Uterus (tissue), 4 donors: ENCODE data around the gene RABAC1. TPM values are rescaled to one million over a fixed set of nuclear protein-coding genes. Genes with fewer than 3 reads are reported as not detected.
A peak's percentile ranks its signal among the peaks of the same experiment; 100 is the strongest.

Experiments used
- DNase-seq, 2 donors: peaks; one replicate each; pipeline ENCODE4 v3.0.0-alpha.2; 2019 to 2020
- H3K27ac ChIP-seq, 2 donors: fragments of 200-600 bp; sonication (generic); 1 replicate in 1 of 2; 2 replicates in 1 of 2; pipeline ENCODE4 v1.5.1; 2016 to 2018
- H3K27me3 ChIP-seq, 2 donors: fragments of 200-600 bp; sonication (generic); one replicate each; pipeline ENCODE4 v1.5.1; 2018 to 2019; ENCODE audit warnings: control low read depth in 1 of 2
- H3K36me3 ChIP-seq, 2 donors: fragments of 200-600 bp; sonication (generic); one replicate each; pipeline ENCODE4 v1.5.1; 2019; ENCODE audit warnings: control low read depth in 1 of 2
- H3K4me1 ChIP-seq, 2 donors: fragments of 200-600 bp; sonication (generic); one replicate each; pipeline ENCODE4 v1.5.1; 2018 to 2019; ENCODE audit warnings: control low read depth in 1 of 2
- H3K4me3 ChIP-seq, 2 donors: fragments of 200-600 bp; sonication (generic); 1 replicate in 1 of 2; 2 replicates in 1 of 2; pipeline ENCODE4 v1.5.1; 2018 to 2019; ENCODE audit warnings: mild to moderate bottlenecking in 1 of 2
- H3K9me3 ChIP-seq, 2 donors: fragments of 200-600 bp; sonication (generic); one replicate each; pipeline ENCODE4 v1.5.1; 2019; ENCODE audit warnings: control low read depth in 1 of 2
- CTCF ChIP-seq, 4 experiments: fragments of 200-600 bp in 2 of 4; fragments of 450-650 bp in 2 of 4; sonication (generic) in 2 of 4; IDR thresholded peaks; one replicate each; pipeline ENCODE4 v1.5.1; 2016 to 2019; ENCODE audit warnings: antibody characterized with exemption in 4 of 4, mild to moderate bottlenecking in 2 of 4, moderate library complexity in 1 of 4
- POLR2A ChIP-seq, 2 donors: fragments of 450-650 bp; IDR thresholded peaks; one replicate each; pipeline ENCODE4 v1.6.1; 2016; ENCODE audit warnings: antibody characterized with exemption in 2 of 2, mild to moderate bottlenecking in 1 of 2, moderate library complexity in 1 of 2
- intact Hi-C: fragments of 100-400 bp; cut with DNase I; formaldehyde crosslinking; loops from one replicate; pipeline ENCODE4 v1.15.1; 2023; ENCODE audit warnings: low total_unique reads
- total RNA-seq, 4 donors: library from RNA; depleted of rRNA in 3 of 4; stranded (reverse); fragments of >200 nt in 3 of 4; gene quantifications; one replicate each; pipeline versions ENCODE4 v1.1.0 to v1.2.4, GENCODE V29; 2014 to 2023
- donor health status: DM: yes; HTN: yes; CAD: no.

RABAC1 gene
- total RNA-seq, 4 donors from 2014 or later = 83.0 to 223 (median 178) TPM

- Histone ChIP-seq H3K27ac (no peak overlapping the region), H3K4me3 (no peak overlapping the region), H3K4me1 (peaks cover 0 to 7% of the 10 kb centered on the region in 2 donors), H3K36me3 (no peaks in the 10 kb centered on the region), H3K27me3 (peaks cover 3 to 18% of the 10 kb centered on the region in 2 donors), H3K9me3 (no peaks in the 10 kb centered on the region)
- TF ChIP-seq POLR2A (IDR thresholded peaks at IDR 0.05) (no peak), CTCF (IDR thresholded peaks at IDR 0.05) (no peak)
- intact Hi-C loops = no loop called here
- no peak for DNase-seq
Measured at GRCh38 chr19:41945135-41945766, 13.9 kb downstream of the RABAC1 start.

GRCh38 chr19:41944336-41944735 is 14.8 kb downstream of the RABAC1 start:
- Histone ChIP-seq H3K4me1 (peaks cover 0 to 13% of the 10 kb centered on the region in 2 donors), H3K36me3 (no peaks in the 10 kb centered on the region), H3K27me3 (peaks cover 3 to 24% of the 10 kb centered on the region in 2 donors), H3K4me3 (no peak overlapping the region), H3K9me3 (no peaks in the 10 kb centered on the region), H3K27ac (no peak overlapping the region)
- TF ChIP-seq CTCF (IDR thresholded peaks at IDR 0.05) (no peak), POLR2A (IDR thresholded peaks at IDR 0.05) (no peak)
- DNase-seq = no peak
- intact Hi-C loops = no loop called here

GRCh38 chr19:41941410-41942202 is 17.5 kb downstream of the RABAC1 start:
- TF ChIP-seq CTCF (IDR thresholded peaks at IDR 0.05) (no peak), POLR2A (IDR thresholded peaks at IDR 0.05) (no peak)
- Histone ChIP-seq H3K27ac (no peak overlapping the region), H3K36me3 (no peaks in the 10 kb centered on the region), H3K4me3 (no peak overlapping the region), H3K9me3 (no peaks in the 10 kb centered on the region), H3K27me3 (peaks cover 3 to 24% of the 10 kb centered on the region in 2 donors), H3K4me1 (peaks cover 0 to 13% of the 10 kb centered on the region in 2 donors)
- intact Hi-C loops = no loop called here
- DNase-seq = no peak

GRCh38 chr19:41940731-41941409 is 18.3 kb downstream of the RABAC1 start:
- Histone ChIP-seq H3K9me3 (no peaks in the 10 kb centered on the region), H3K4me3 (peak overlapping the region; percentile 24 to 35), H3K27ac (no peak overlapping the region), H3K4me1 (peaks cover 0 to 13% of the 10 kb centered on the region in 2 donors), H3K27me3 (peaks cover 3 to 24% of the 10 kb centered on the region in 2 donors), H3K36me3 (no peaks in the 10 kb centered on the region)
- DNase-seq = no peak
- TF ChIP-seq CTCF (IDR thresholded peaks at IDR 0.05) (no peak), POLR2A (IDR thresholded peaks at IDR 0.05) (no peak)
- intact Hi-C loops = no loop called here
